Stimulated activated CD4-positive, alpha-beta T cell treated with anti-CD3 and anti-CD28 coated beads, Interleukin-1b, Interleukin-23, amount 100 ng/mL, for 1 hour (primary cell): ENCODE measurements around the gene TMEM63C.
"Not testable (repeated sequence)": the region's sequence is repeated elsewhere in the genome, so short reads cannot be mapped to it uniquely, and the experiment has no call there.

Source experiments
- DNase-seq, 2 donors: peaks; one replicate each; pipeline ENCODE4 v3.0.0-alpha.2; 2020; ENCODE audit warnings: low read depth in 2 of 2

The TMEM63C gene

DNA sequence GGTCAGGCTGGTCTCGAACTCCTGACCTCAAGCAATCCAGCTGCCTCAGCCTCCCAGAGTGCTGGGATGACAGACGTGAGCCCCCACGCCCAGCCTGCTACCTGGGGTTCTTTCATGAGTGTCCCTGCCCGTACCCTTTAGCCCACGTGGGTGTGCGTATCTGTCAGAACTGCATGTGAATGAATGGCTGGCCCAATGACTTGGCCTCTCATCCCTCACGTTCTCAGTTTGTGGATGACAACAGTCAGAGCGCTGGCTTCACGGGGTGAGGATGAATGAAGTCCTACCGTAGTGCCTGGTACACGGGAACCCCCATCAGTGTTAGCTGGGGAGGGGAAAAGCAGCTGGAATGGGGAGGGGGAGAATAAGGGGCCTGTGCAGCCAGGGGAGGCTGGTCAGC is 23.9 kb upstream of the TMEM63C start:
- DNase-seq: no peak

DNA sequence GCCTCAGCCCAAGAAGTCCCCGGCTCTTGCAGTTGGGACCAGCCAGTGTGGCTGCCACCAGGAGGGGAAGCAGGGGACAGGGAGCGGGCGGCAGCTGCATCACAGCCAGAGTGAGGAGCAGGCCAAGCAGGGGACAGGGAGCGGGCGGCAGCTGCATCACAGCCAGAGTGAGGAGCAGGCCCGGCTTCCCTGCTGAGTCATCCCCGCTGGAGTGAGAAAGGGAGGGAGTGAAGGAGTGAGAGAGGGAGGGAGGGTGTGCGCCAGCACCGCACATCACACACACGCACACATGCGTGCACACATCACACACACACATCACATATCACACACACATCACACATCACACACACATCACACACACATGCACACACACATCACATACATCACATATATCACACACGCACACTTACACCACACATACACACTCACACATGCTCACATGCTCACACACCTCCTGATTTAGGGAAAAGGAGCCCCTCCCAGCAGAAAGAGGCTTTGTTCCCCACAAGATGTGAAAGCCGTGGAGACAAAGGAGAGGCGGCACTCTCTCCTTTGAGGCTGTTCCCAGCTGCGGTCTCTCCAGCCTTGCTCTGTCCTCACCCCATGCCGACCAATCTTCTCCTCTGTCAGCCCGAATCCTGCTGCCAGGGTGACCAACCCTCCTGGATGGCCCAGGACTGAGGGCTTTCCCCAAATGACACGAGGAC is 23.3 kb upstream of the TMEM63C start:
- DNase-seq: no peak

DNA sequence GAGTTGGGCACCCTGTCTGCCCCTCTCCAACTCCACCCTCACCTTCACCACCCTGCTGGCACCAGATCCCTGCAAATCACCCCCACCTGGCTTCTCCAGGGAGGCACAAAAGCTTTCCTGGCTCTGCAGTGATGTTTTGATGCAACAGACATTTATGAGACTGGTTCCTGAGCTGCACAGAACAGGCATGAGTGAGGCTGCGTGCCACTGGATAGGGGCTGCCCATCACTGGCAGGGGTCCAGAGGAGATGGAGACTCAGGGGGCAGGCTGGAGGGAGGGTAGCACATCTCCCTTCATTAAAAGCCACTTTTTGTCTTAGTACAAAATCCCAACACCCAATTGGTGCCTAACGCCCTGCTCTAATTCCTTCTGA is 22.7 kb upstream of the TMEM63C start:
- no peak for DNase-seq

GRCh38 chr14:77161011-77161410 is 20.6 kb upstream of the TMEM63C start:
- no peak for DNase-seq

DNA sequence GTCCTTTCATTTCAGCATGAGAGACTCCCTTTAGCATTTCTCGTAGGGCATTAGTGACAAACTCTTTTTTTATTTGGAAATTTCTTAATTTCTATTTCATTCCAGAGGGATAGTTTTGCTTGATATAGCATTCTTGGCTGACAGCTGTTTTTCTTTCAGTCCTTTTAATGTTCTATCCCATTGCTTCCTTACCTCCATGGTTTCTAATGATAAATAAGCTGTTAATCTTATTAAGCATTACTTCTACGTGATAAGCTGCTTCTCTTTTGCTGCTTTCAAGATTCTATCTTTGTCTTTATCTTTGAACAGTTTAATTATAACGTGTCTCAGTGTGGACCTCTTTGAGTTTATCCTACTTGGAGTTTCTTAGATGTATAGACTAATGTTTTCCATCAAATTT is 11.6 kb upstream of the TMEM63C start:
- DNase-seq: no peak

GRCh38 chr14:77172916-77173315 is 8.7 kb upstream of the TMEM63C start:
- no peak for DNase-seq

- not testable (repeated sequence) for DNase-seq
Observed at GRCh38 chr14:77173911-77174617, 7.5 kb upstream of the TMEM63C start.

DNA sequence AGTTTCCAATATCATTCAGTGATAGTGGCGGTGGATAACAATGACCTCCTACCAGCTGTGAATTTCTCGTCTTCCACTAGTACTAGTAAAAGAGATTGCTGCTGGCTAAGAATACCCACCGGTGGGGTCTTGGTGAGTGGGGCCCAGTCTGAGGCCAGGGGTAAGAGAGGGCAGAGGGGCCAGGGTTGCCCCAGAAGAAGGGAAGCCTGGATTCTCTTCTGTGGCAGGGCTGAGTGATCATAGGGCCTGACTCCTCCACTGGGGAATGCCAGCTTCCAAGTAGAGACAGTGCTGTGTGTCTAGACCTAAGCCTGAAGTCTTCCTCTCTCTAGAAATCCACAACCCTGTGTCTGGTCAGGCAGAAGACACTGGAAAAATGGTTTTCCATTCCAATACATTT is 5.8 kb upstream of the TMEM63C start:
- no peak for DNase-seq

- no peak for DNase-seq
Observed at GRCh38 chr14:77177702-77178101, 3.9 kb upstream of the TMEM63C start.

DNA sequence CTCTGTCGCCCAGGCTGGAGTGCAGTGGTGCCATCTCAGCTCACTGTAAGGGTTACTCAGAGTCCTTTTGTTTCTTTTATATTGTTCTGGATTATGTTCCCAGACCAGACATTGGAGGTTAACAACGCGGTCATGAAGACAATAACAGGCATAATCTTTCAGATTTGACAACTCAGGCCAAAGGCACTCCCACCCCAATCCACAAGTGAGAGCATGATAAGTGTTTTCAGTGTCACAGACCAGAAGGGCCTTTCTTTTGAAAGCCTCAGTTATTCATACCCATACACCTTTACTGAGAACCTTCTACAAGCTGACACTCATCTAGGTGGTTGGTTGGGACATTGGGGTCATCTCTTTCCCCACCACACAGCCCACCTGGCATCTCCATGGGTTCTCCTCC is 2.9 kb upstream of the TMEM63C start:
- no peak for DNase-seq

- no peak for DNase-seq
Observed at GRCh38 chr14:77180726-77181602, 634 bp upstream of the TMEM63C start.

DNA sequence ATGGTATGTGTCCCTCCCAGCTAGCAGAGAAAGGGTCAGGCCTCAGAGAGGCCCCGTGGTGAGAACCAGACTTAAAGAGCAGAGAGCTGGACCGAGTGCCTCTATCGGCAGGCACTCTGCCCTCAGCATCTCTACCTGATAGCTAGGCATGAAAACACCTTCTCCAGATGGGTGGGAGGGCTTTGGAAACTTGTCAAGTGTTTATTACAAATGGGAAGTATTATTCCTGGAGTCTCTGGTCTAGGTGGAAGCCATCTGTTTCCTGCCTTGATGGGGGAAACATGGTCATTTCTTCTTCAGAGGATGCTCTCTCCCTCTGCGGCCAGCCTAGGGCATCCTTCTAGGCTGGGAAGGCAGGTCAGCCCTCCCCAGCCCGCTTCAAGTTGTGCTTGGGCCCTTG is 2.3 kb downstream of the TMEM63C start:
- no peak for DNase-seq

DNA sequence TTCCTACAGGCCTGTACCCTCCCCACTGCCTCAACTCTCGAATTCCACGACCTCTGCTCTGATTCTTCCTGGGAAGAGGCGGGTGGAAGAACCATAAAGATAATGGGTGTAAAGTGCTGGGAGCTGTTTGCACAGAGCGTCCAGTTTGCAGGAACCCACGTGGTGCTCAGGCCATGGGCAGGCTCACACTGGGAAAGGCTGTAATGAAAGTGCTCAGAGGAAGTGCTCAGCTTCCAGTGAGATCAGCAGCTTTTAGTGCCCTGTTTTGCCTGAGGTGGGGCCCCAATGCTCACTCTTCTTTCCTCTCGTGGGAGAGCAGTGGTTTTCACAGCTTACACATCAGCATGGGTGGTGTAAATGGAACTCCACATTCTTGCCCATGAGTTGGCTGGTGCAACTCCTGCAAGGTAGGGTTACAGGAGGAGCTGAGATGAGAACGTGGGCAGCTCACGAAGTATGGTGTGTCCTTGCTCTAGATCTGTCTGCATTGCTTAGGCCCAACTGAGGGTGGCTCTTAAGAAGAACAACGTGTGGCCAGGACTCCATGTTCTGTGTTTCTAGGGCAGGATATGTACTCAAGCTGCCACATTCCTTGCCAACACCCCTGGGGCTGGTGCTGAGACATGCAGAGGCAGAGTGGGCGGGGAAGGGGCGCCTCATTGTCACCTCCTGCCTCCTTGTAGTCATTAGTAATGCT is 2.9 kb downstream of the TMEM63C start:
- DNase-seq: no peak

GRCh38 chr14:77185093-77185465 is 3.5 kb downstream of the TMEM63C start:
- DNase-seq: no peak

DNA sequence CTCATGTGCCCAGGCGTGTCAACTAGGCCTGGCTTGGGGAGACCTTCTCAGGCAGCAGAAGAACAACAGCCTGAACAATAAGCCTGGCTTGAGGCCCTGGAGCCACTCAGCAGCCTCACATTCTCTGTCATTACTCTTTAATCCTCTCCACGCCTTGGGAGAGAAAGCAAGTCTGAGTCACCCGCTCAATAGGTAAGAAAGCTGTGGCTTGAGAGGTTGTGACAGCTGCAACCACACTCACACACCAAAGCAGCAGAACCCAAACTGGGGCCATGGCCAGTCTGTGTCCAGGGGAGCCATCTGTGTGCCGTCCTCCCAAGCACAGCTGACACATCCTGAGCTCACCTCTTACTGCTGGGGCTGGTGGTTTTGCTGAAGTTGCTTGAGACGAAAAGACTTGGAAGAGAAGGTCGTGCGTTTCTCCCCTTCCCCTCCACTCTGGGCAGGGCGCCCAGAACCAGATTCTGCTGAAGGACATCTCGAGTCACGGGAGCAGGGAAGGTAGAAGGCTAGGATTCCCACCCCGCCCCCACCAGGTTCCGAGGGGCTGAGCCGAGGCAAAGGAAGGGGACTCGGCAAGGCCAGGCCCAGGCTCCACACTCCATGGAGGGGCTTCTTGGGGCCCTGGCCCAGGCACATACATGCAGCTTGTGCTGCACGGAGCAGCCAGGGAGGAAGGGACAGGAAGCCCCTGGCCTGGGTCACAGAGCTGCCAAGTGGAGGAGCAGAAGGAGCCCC is 5.5 kb downstream of the TMEM63C start:
- no peak for DNase-seq

- DNase-seq: no peak
Observed at GRCh38 chr14:77187649-77188012, 6.0 kb downstream of the TMEM63C start.

DNA sequence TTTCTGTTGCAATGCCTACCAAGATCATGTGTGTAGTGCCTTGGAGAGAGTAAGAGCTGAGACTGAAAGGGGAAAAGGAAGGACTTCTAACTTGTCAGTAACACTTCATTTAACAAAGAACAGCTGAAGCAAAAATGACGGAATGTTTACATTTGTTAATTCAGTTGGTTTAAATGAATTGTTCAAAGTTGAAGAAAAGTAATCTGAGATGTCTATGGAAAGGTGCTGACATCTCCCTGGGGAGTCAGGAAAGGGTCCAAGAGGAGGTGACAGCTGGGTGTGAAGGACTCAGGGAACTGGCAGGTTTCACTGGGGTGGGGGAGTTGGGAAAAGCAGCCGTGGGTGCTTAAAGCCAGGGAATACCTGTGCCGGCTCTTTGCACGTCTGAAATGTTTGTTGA is 7.9 kb downstream of the TMEM63C start:
- DNase-seq: no peak

- no peak for DNase-seq
Observed at GRCh38 chr14:77190977-77191376, 9.4 kb downstream of the TMEM63C start.

- no peak for DNase-seq
Observed at GRCh38 chr14:77194706-77195105, 13.1 kb downstream of the TMEM63C start.

- no peak for DNase-seq
Observed at GRCh38 chr14:77195766-77196165, 14.2 kb downstream of the TMEM63C start.

GRCh38 chr14:77197988-77198387 is 16.4 kb downstream of the TMEM63C start:
- DNase-seq: no peak
